HG02610 (cell line): ENCODE measurements around the gene MOK.

Experiments
- ATAC-seq: cut with Tn5 transposase; IDR thresholded peaks from one replicate; pipeline ENCODE4 v1.9.1; 2021; ENCODE audit warnings: mild to moderate bottlenecking, moderate library complexity; ENCODE audit not compliant: unreplicated experiment

The MOK gene

DNA sequence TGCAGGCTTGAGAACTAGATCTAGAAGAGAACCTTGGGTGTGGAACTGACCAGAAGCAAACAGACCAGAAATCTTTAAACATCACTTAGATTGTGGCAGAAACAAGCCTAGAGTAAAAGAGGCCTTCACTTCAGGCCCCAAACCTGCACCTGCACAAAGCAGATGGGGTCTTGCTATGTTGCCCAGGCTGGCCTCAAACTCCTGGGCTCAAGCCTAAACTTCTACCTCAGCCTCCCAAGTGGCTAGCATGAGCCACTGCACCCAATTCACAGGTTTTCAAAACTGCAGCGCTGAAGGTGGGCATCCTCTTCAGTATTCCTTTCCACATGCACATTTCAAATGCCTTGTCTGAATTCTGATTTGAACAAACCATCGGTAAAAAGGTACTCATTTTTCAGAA lies 19.9 kb downstream of the MOK start:
- no peak for ATAC-seq

- no peak for ATAC-seq
Observed at GRCh38 chr14:102283631-102284129, 21.3 kb downstream of the MOK start.

- no peak for ATAC-seq
Observed at GRCh38 chr14:102282751-102283465, 22.1 kb downstream of the MOK start.

DNA sequence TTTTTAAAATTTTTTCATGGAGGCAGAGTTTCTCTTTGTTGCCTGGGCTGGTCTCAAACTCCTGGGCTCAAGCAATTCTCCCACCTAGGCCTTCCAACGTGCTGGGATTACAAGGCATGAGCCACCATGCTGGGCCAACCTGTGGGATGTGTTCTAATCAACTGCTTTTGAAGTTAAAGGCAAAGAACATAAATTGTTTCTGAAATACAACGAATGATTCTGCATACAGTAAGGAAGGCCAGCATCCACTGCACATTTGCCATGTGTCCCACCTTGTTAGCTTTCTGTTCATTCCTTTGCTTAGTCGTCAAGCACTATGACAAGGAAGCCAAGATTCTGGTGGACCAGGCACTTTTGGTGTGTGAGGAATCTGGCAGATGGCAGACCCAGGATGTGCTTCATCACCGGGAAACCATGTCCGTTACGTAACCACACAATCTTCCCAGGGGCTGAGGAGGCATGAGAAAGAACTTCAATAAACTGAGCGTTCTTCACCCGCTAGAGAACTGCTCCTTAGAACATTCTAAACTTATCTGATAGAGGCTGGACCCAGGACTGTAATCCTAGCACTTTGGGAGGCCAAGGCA lies 24.5 kb downstream of the MOK start:
- no peak for ATAC-seq

DNA sequence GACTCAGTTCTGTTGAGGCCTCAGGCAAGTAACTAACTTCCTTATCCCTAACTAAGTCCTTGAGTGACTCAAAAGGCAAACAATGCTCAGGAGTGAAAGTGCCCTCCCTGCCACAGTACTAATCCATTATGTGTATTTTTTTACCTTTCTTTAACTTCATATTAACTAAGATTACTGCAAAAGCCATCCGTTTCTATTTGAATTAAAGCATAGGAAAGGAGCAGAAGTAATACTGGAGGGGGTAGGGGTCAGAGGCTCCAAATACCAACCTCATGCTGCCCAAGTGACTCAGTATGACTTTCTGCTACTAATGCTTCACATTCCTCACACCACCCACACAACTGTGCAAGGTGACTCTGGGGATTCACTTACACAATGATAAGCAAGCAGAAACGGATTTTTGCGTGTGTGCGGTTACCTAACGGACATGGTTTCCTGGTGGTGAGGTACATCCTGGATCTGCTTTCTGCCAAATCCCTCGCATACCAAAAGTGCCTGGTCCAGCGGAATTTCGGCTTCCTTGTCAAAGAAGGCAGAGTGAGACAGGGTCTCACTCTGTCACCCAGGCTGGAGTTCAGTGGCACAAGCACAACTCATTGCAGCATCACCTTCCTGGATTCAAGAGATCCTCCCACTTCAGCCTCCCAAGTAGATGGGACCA lies 25.1 kb downstream of the MOK start:
- no peak for ATAC-seq

DNA sequence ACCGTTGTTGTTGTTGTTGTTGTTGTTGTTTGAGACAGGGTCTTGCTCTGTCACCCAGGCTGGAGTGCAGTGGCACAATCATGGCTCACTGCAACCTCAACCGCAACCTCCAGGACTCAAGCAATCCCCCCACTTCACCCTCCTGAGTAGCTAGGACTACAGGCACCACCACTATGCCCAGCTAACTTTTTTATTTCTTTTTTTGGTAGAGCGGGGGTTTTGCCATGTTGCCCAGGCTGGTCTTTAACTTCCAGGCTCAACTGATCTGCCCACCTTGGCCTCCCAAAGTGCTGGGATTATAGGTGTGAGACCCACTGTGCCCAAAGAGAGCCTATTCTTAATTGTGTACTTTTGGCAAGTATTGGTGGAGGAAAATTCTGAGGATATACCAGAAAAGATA lies 25.7 kb downstream of the MOK start:
- no peak for ATAC-seq

GRCh38 chr14:102278631-102278935 lies 26.4 kb downstream of the MOK start:
- no peak for ATAC-seq

GRCh38 chr14:102277874-102278630 lies 26.9 kb downstream of the MOK start:
- no peak for ATAC-seq

GRCh38 chr14:102275866-102276265 lies 29.1 kb downstream of the MOK start:
- ATAC-seq: no peak

GRCh38 chr14:102272392-102272791 lies 32.6 kb downstream of the MOK start:
- ATAC-seq: no peak

- ATAC-seq: no peak
Observed at GRCh38 chr14:102264775-102265174, 40.2 kb downstream of the MOK start.

- no peak for ATAC-seq
Observed at GRCh38 chr14:102264355-102264754, 40.6 kb downstream of the MOK start.

- ATAC-seq: no peak
Observed at GRCh38 chr14:102262929-102263462, 42.0 kb downstream of the MOK start.

DNA sequence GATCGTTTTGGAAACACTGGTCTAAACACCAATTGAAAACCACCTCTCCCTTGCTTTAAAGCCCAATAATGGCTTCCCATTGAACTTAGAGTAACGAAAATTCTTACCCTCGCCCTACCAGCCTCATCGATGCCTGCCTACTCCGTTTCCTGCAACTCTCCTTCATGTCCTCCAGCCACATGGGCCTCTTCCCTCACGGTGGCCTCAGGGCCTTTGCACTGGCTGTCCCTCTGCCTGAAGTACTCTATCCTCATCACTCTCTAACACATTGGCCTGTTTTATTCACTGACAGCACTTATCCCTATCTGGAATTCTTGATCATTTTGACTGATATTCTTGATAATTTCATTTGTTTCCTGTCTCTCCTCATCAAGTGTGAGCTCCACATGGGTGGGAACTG lies 46.8 kb downstream of the MOK start:
- no peak for ATAC-seq

DNA sequence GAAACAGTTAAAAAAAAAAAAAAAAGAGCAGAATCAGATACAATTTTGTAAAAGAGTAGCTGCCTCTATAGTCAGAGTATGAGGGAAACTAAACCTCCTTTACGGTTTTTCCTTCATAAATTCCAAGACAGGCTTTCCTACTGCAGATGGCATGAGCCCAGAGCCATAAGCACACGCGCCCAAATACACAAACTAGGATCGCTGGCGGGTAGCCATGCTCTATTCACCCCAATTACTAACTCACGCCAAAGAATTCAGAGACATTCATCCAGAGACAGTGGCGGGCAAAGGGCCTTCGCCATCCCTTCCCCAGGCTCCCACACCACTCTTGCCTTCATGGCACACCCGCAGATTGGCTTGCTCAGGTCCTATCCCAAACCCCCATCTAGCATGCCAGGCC lies 48.2 kb downstream of the MOK start:
- no peak for ATAC-seq

DNA sequence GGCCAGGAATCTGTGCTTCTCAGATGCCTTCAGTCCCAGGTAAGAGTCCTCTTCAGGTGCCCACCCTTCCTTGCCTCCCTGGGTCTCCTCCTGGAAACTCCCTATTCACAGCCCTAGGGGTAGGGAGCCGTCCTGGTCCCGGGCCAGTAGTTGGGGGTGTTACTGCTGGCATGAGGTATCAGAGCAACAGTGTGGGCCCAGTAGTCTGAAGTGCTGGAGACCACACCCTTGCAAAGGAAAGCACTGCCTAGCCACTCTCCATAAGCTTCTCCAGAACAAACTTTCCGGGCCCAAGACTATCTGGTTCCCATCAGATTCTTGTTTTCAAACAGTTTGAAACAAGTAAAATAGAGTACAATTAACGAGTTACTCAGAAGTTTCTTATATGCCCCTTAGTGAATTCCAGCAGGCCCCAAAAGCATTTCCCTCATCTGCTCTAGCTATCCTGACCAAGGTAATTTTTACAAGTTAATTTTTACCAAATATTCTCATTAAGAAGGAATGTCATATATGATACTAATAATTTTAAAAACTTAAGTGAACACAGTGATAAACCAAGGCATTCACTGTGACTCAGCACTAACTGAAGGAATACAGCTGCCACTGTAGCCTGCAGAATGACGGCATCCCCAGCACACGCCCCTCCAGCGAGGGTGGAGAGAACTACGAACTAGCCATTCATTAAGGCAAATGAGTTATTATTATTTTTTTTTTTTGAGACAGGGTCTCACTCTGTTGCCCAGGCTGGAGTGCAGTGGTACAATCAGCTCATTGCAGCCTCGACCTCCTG lies 49.4 kb downstream of the MOK start:
- no peak for ATAC-seq

DNA sequence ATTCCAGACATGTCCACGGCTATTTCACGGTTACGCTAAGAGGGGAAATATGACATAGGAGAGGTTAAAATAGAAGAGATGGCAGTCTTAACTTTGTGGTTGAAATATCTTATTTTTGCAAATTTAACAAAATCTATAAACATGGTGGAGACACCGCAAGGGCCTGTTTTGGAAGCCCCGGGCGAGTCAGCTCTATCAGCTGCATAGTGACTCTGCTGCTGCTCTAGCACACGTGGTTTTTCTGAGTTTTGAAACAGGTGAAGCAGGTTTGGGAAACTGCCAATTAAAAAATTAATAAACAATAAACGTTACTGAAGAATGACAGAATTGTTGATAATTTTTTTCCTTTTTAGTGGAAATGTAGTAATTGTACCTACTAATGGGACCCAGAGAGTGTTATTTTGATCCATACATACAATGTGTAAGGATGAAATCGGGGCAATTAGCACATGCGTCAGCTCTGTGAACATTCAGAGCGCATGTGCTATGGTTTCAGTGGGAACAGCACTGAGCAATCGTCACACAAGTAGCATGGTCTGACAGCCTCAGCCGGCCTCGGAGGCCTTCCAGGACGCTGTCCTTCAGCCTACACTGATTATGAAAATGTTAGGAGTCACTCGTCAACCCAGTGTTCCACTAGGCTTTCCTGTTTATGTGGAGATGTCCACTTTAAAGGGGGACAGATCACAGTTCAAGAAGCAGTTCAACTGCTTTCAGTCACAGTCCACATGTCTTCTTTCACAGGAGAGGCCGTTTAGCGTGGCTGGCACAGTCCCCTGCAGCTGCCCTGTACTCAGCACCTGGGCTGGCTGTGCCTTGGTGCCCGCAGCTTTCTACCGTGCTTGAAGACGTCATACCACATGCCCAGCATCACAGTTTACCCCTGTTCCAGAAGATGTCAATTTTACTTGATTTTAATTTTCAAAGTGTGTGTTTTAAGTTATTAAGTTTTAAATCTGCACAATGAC lies 51.8 kb downstream of the MOK start:
- ATAC-seq: no peak

- ATAC-seq: no peak
Observed at GRCh38 chr14:102251161-102251560, 53.8 kb downstream of the MOK start.

- no peak for ATAC-seq
Observed at GRCh38 chr14:102250636-102251035, 54.3 kb downstream of the MOK start.
